Measurements from ENCODE around the gene LRRC3C.

GRCh38 chr17:39953471-39953888, 25.9 kb downstream of the LRRC3C start:
- TF ChIP-seq EZH2 (IDR thresholded peaks at IDR 0.05; ENCODE audit: insufficient read depth, poor library complexity, severe bottlenecking) (no peak), EZH2phosphoT487 (IDR thresholded peaks at IDR 0.05; ENCODE audit: insufficient read depth, low read depth) (no peak)

Data from GM23248 (cell line).